CD4-positive, CD25-positive, alpha-beta regulatory T cell (primary cell): ENCODE data around the gene EVL. TPM values are rescaled to one million over a fixed set of nuclear protein-coding genes. Genes with fewer than 3 reads are reported as not detected.
"Not testable (repeated sequence)": the region's sequence is repeated elsewhere in the genome, so short reads cannot be mapped to it uniquely, and the experiment has no call there.

ENCODE experiments used
- ATAC-seq, 2 donors: fragments of 150-1000 bp; cut with Tn5 transposase; one replicate each; pipeline ENCODE4 v1.10.0; 2021; ENCODE audit warnings: low read depth in 2 of 2, moderate number of reproducible peaks in 2 of 2, moderate library complexity in 1 of 2
- DNase-seq, 3 donors: peaks; one replicate each; pipeline versions ENCODE4 v3.0.0 to v3.0.0-alpha.2; 2012 to 2022; ENCODE audit warnings: mixed read lengths in 1 of 3
- H3K27ac ChIP-seq: one replicate; pipeline ENCODE4 v1.7.0; 2013; ENCODE audit warnings: mild to moderate bottlenecking, low read length; ENCODE audit not compliant: insufficient read depth, poor library complexity, severe bottlenecking
- H3K27me3 ChIP-seq: one replicate; pipeline ENCODE4 v1.7.0; 2013; ENCODE audit warnings: low read length; ENCODE audit not compliant: control insufficient read depth, insufficient read depth
- H3K36me3 ChIP-seq: one replicate; pipeline ENCODE4 v1.7.0; 2013; ENCODE audit warnings: mild to moderate bottlenecking, low read length, moderate library complexity; ENCODE audit not compliant: control insufficient read depth, insufficient read depth
- H3K4me1 ChIP-seq: 2 replicates; pipeline ENCODE4 v1.7.0; 2013; ENCODE audit warnings: mild to moderate bottlenecking, low read length; ENCODE audit not compliant: insufficient read depth, control insufficient read depth, poor library complexity, severe bottlenecking
- H3K4me3 ChIP-seq: one replicate; pipeline ENCODE4 v1.7.0; 2013; ENCODE audit warnings: low read depth, mild to moderate bottlenecking, low read length, moderate library complexity
- H3K9me3 ChIP-seq, 2 experiments: 1 replicate in 1 of 2; 2 replicates in 1 of 2; pipeline ENCODE4 v1.7.0; 2013; ENCODE audit warnings: low read length in 2 of 2, mild to moderate bottlenecking in 1 of 2, moderate library complexity in 1 of 2; ENCODE audit not compliant: control insufficient read depth in 2 of 2
- H3K27ac Mint-ChIP-seq, 3 donors: one replicate each; pipeline ENCODE4 v1.8.0; 2020 to 2022; ENCODE audit warnings: mild to moderate bottlenecking in 3 of 3, mixed read lengths in 3 of 3, moderate library complexity in 2 of 3
- H3K27me3 Mint-ChIP-seq: one replicate; pipeline ENCODE4 v1.8.0; 2022; ENCODE audit warnings: mild to moderate bottlenecking, mixed read lengths
- H3K36me3 Mint-ChIP-seq: one replicate; pipeline ENCODE4 v1.8.0; 2020; ENCODE audit warnings: mixed read lengths
- H3K4me1 Mint-ChIP-seq, 4 donors: one replicate each; pipeline ENCODE4 v1.8.0; 2020 to 2022; ENCODE audit warnings: mixed read lengths in 4 of 4, mild to moderate bottlenecking in 1 of 4
- H3K4me3 Mint-ChIP-seq, 4 donors: one replicate each; pipeline ENCODE4 v1.8.0; 2020 to 2022; ENCODE audit warnings: mild to moderate bottlenecking in 4 of 4, mixed read lengths in 4 of 4, moderate library complexity in 3 of 4
- H3K9me3 Mint-ChIP-seq, 7 donors: one replicate each; pipeline ENCODE4 v1.8.0; 2020 to 2022; ENCODE audit warnings: mixed read lengths in 7 of 7, mild to moderate bottlenecking in 3 of 7, moderate library complexity in 2 of 7
- polyA plus RNA-seq, 4 donors: library from polyadenylated mRNA; unstranded; fragments of 300-500 nt; fragmentation: Illumina TruSeq; gene quantifications; one replicate each; pipeline ENCODE4 v1.2.3, GENCODE V29; 2021
- total RNA-seq: library from RNA; stranded (reverse); gene quantifications from one replicate; pipeline ENCODE4 v1.2.3, GENCODE V29; 2022

The EVL gene
- total and polyA plus RNA-seq, 5 donors from 2014 or later, result 118 to 1,219 (median 140) TPM

- Histone ChIP-seq H3K9me3 (no peaks in the 10 kb centered on the region), H3K4me1 (no peaks in the 10 kb centered on the region), H3K27me3 (no peaks in the 10 kb centered on the region), H3K27ac (no peak overlapping the region), H3K36me3 (no peaks in the 10 kb centered on the region), H3K4me3 (no peak overlapping the region)
- no peak overlapping the region for H3K4me3 Mint-ChIP-seq
- peaks cover 0 to 12% (median 6%) of the 10 kb centered on the region in 4 donors for H3K4me1 Mint-ChIP-seq
- H3K36me3 Mint-ChIP-seq, result peaks cover 4% of the 10 kb centered on the region
- no peaks in the 10 kb centered on the region for H3K9me3 Mint-ChIP-seq
- DNase-seq (peak in 1 of 3 donors; percentile 51), ATAC-seq (peak; percentile 40 to 53)
- no peak overlapping the region for H3K27ac Mint-ChIP-seq
- H3K27me3 Mint-ChIP-seq, result peaks cover 5% of the 10 kb centered on the region
These were observed 40.1 kb upstream of the EVL start for GRCh38 chr14:100025111-100025510.

- Mint-ChIP-seq H3K27me3 (no peaks in the 10 kb centered on the region), H3K4me3 (no peak overlapping the region), H3K27ac (no peak overlapping the region), H3K4me1 (peaks cover 0 to 15% (median 6%) of the 10 kb centered on the region in 4 donors), H3K9me3 (no peaks in the 10 kb centered on the region), H3K36me3 (peaks cover 4% of the 10 kb centered on the region)
- ATAC-seq (no peak), DNase-seq (no peak)
- Histone ChIP-seq H3K27me3 (no peaks in the 10 kb centered on the region), H3K27ac (no peak overlapping the region), H3K9me3 (no peaks in the 10 kb centered on the region), H3K36me3 (no peaks in the 10 kb centered on the region), H3K4me1 (no peaks in the 10 kb centered on the region), H3K4me3 (no peak overlapping the region)
These were observed 37.3 kb upstream of the EVL start for GRCh38 chr14:100027771-100028490.

GRCh38 chr14:100028990-100029677 lies 36.1 kb upstream of the EVL start:
- no peak overlapping the region for H3K4me3 Mint-ChIP-seq
- H3K27me3 Mint-ChIP-seq, result no peaks in the 10 kb centered on the region
- no peak overlapping the region for H3K27ac Mint-ChIP-seq
- no peaks in the 10 kb centered on the region for H3K9me3 Mint-ChIP-seq
- DNase-seq (no peak), ATAC-seq (no peak)
- H3K4me1 Mint-ChIP-seq, result peaks cover 0 to 15% (median 6%) of the 10 kb centered on the region in 4 donors
- no peak overlapping the region for H3K27ac ChIP-seq
- H3K9me3 ChIP-seq, result no peaks in the 10 kb centered on the region
- H3K36me3 Mint-ChIP-seq, result peaks cover 4% of the 10 kb centered on the region
- H3K4me1 ChIP-seq, result no peaks in the 10 kb centered on the region
- no peak overlapping the region for H3K4me3 ChIP-seq
- H3K27me3 ChIP-seq, result no peaks in the 10 kb centered on the region
- no peaks in the 10 kb centered on the region for H3K36me3 ChIP-seq

GRCh38 chr14:100030006-100030405 lies 35.2 kb upstream of the EVL start:
- ATAC-seq, DNase-seq, H3K4me3 ChIP-seq, H3K9me3 ChIP-seq, H3K4me1 Mint-ChIP-seq, H3K27ac Mint-ChIP-seq, H3K36me3 ChIP-seq, H3K27me3 ChIP-seq, H3K27me3 Mint-ChIP-seq, H3K4me1 ChIP-seq, H3K27ac ChIP-seq, H3K4me3 Mint-ChIP-seq, H3K36me3 Mint-ChIP-seq, H3K9me3 Mint-ChIP-seq: not testable (repeated sequence)

GRCh38 chr14:100030452-100031153 lies 34.6 kb upstream of the EVL start:
- no peaks in the 10 kb centered on the region for H3K4me1 ChIP-seq
- H3K4me3 ChIP-seq, result no peak overlapping the region
- H3K27ac Mint-ChIP-seq, result peak overlapping the region in 1 of 3 donors; percentile 74
- no peak for ATAC-seq
- H3K9me3 Mint-ChIP-seq, result no peaks in the 10 kb centered on the region
- H3K27me3 ChIP-seq, result no peaks in the 10 kb centered on the region
- H3K36me3 Mint-ChIP-seq, result no peaks in the 10 kb centered on the region
- H3K36me3 ChIP-seq, result no peaks in the 10 kb centered on the region
- H3K4me3 Mint-ChIP-seq, result no peak overlapping the region
- H3K4me1 Mint-ChIP-seq, result peaks cover 0 to 5% (median 0%) of the 10 kb centered on the region in 4 donors
- no peaks in the 10 kb centered on the region for H3K27me3 Mint-ChIP-seq
- no peak overlapping the region for H3K27ac ChIP-seq
- no peaks in the 10 kb centered on the region for H3K9me3 ChIP-seq
- DNase-seq, result no peak

GRCh38 chr14:100031506-100032281 lies 33.5 kb upstream of the EVL start:
- Histone ChIP-seq H3K4me1 (no peaks in the 10 kb centered on the region), H3K9me3 (no peaks in the 10 kb centered on the region), H3K27me3 (no peaks in the 10 kb centered on the region), H3K36me3 (no peaks in the 10 kb centered on the region), H3K27ac (no peak overlapping the region), H3K4me3 (no peak overlapping the region)
- H3K4me1 Mint-ChIP-seq, result peaks cover 0 to 5% (median 2%) of the 10 kb centered on the region in 4 donors
- H3K36me3 Mint-ChIP-seq, result no peaks in the 10 kb centered on the region
- ATAC-seq (no peak), DNase-seq (no peak)
- no peaks in the 10 kb centered on the region for H3K9me3 Mint-ChIP-seq
- H3K27me3 Mint-ChIP-seq, result no peaks in the 10 kb centered on the region
- H3K27ac Mint-ChIP-seq, result no peak overlapping the region
- no peak overlapping the region for H3K4me3 Mint-ChIP-seq

- Histone ChIP-seq H3K27ac (no peak overlapping the region), H3K4me3 (no peak overlapping the region), H3K9me3 (no peaks in the 10 kb centered on the region), H3K4me1 (no peaks in the 10 kb centered on the region), H3K36me3 (no peaks in the 10 kb centered on the region), H3K27me3 (no peaks in the 10 kb centered on the region)
- H3K36me3 Mint-ChIP-seq, result no peaks in the 10 kb centered on the region
- H3K9me3 Mint-ChIP-seq, result no peaks in the 10 kb centered on the region
- ATAC-seq (no peak), DNase-seq (no peak)
- H3K27ac Mint-ChIP-seq, result peak overlapping the region in 1 of 3 donors; percentile 42
- H3K4me1 Mint-ChIP-seq, result peaks cover 0 to 5% (median 1%) of the 10 kb centered on the region in 4 donors
- H3K27me3 Mint-ChIP-seq, result no peaks in the 10 kb centered on the region
- no peak overlapping the region for H3K4me3 Mint-ChIP-seq
These were observed 32.5 kb upstream of the EVL start for GRCh38 chr14:100032738-100033137.
